CD4-positive, CD25-positive, alpha-beta regulatory T cell (primary cell): Measurements from ENCODE around the gene ANKRD7. TPM values are rescaled to one million over a fixed set of nuclear protein-coding genes. Genes with fewer than 3 reads are reported as not detected.

ENCODE experiments used
- ATAC-seq, 2 donors: fragments of 150-1000 bp; cut with Tn5 transposase; one replicate each; pipeline ENCODE4 v1.10.0; 2021; ENCODE audit warnings: low read depth in 2 of 2, moderate number of reproducible peaks in 2 of 2, moderate library complexity in 1 of 2
- DNase-seq, 3 donors: peaks; one replicate each; pipeline versions ENCODE4 v3.0.0 to v3.0.0-alpha.2; 2012 to 2022; ENCODE audit warnings: mixed read lengths in 1 of 3
- H3K27ac ChIP-seq: one replicate; pipeline ENCODE4 v1.7.0; 2013; ENCODE audit warnings: mild to moderate bottlenecking, low read length; ENCODE audit not compliant: insufficient read depth, poor library complexity, severe bottlenecking
- H3K27me3 ChIP-seq: one replicate; pipeline ENCODE4 v1.7.0; 2013; ENCODE audit warnings: low read length; ENCODE audit not compliant: control insufficient read depth, insufficient read depth
- H3K36me3 ChIP-seq: one replicate; pipeline ENCODE4 v1.7.0; 2013; ENCODE audit warnings: mild to moderate bottlenecking, low read length, moderate library complexity; ENCODE audit not compliant: control insufficient read depth, insufficient read depth
- H3K4me1 ChIP-seq: 2 replicates; pipeline ENCODE4 v1.7.0; 2013; ENCODE audit warnings: mild to moderate bottlenecking, low read length; ENCODE audit not compliant: insufficient read depth, control insufficient read depth, poor library complexity, severe bottlenecking
- H3K4me3 ChIP-seq: one replicate; pipeline ENCODE4 v1.7.0; 2013; ENCODE audit warnings: low read depth, mild to moderate bottlenecking, low read length, moderate library complexity
- H3K9me3 ChIP-seq, 2 experiments: 1 replicate in 1 of 2; 2 replicates in 1 of 2; pipeline ENCODE4 v1.7.0; 2013; ENCODE audit warnings: low read length in 2 of 2, mild to moderate bottlenecking in 1 of 2, moderate library complexity in 1 of 2; ENCODE audit not compliant: control insufficient read depth in 2 of 2
- H3K27ac Mint-ChIP-seq, 3 donors: one replicate each; pipeline ENCODE4 v1.8.0; 2020 to 2022; ENCODE audit warnings: mild to moderate bottlenecking in 3 of 3, mixed read lengths in 3 of 3, moderate library complexity in 2 of 3
- H3K27me3 Mint-ChIP-seq: one replicate; pipeline ENCODE4 v1.8.0; 2022; ENCODE audit warnings: mild to moderate bottlenecking, mixed read lengths
- H3K36me3 Mint-ChIP-seq: one replicate; pipeline ENCODE4 v1.8.0; 2020; ENCODE audit warnings: mixed read lengths
- H3K4me1 Mint-ChIP-seq, 4 donors: one replicate each; pipeline ENCODE4 v1.8.0; 2020 to 2022; ENCODE audit warnings: mixed read lengths in 4 of 4, mild to moderate bottlenecking in 1 of 4
- H3K4me3 Mint-ChIP-seq, 4 donors: one replicate each; pipeline ENCODE4 v1.8.0; 2020 to 2022; ENCODE audit warnings: mild to moderate bottlenecking in 4 of 4, mixed read lengths in 4 of 4, moderate library complexity in 3 of 4
- H3K9me3 Mint-ChIP-seq, 7 donors: one replicate each; pipeline ENCODE4 v1.8.0; 2020 to 2022; ENCODE audit warnings: mixed read lengths in 7 of 7, mild to moderate bottlenecking in 3 of 7, moderate library complexity in 2 of 7
- polyA plus RNA-seq, 4 donors: library from polyadenylated mRNA; unstranded; fragments of 300-500 nt; fragmentation: Illumina TruSeq; gene quantifications; one replicate each; pipeline ENCODE4 v1.2.3, GENCODE V29; 2021
- total RNA-seq: library from RNA; stranded (reverse); gene quantifications from one replicate; pipeline ENCODE4 v1.2.3, GENCODE V29; 2022

ANKRD7 gene
- total and polyA plus RNA-seq, 5 donors from 2014 or later = 0.36 to 2.1 TPM; not detected in 3

- no peak for DNase-seq
- Mint-ChIP-seq H3K9me3 (peaks cover 0 to 2% (median 0%) of the 10 kb centered on the region in 7 donors), H3K27me3 (no peaks in the 10 kb centered on the region), H3K4me3 (peak overlapping the region; percentile 89 to 98 (median 94)), H3K27ac (peak overlapping the region; percentile 83 to 99 (median 98)), H3K36me3 (peaks cover 21% of the 10 kb centered on the region), H3K4me1 (peaks cover 34 to 56% (median 45%) of the 10 kb centered on the region in 4 donors)
- no peak for ATAC-seq
- no peaks in the 10 kb centered on the region for H3K9me3 ChIP-seq
- no peaks in the 10 kb centered on the region for H3K27me3 ChIP-seq
- peak overlapping the region; percentile 97 for H3K4me3 ChIP-seq
- H3K4me1 ChIP-seq = peaks cover 43% of the 10 kb centered on the region
- H3K36me3 ChIP-seq = peaks cover 23% of the 10 kb centered on the region
- H3K27ac ChIP-seq = peak overlapping the region; percentile 96
Measured at GRCh38 chr7:118185163-118185860, 39.2 kb upstream of the ANKRD7 start.

GRCh38 chr7:118186501-118186900 is 38.0 kb upstream of the ANKRD7 start:
- H3K27ac Mint-ChIP-seq = peak overlapping the region in 1 of 3 donors; percentile 51

GRCh38 chr7:118194571-118194970 is 29.9 kb upstream of the ANKRD7 start:
- H3K36me3 Mint-ChIP-seq = peaks cover 6% of the 10 kb centered on the region
- peaks cover 11 to 16% (median 13%) of the 10 kb centered on the region in 4 donors for H3K4me1 Mint-ChIP-seq
- no peaks in the 10 kb centered on the region for H3K9me3 ChIP-seq
- H3K27ac Mint-ChIP-seq = no peak overlapping the region
- DNase-seq (no peak), ATAC-seq (no peak)
- no peaks in the 10 kb centered on the region for H3K27me3 ChIP-seq
- H3K4me1 ChIP-seq = no peaks in the 10 kb centered on the region
- no peak overlapping the region for H3K27ac ChIP-seq
- H3K36me3 ChIP-seq = peaks cover 20% of the 10 kb centered on the region
- no peaks in the 10 kb centered on the region for H3K9me3 Mint-ChIP-seq
- H3K27me3 Mint-ChIP-seq = no peaks in the 10 kb centered on the region
- H3K4me3 Mint-ChIP-seq = no peak overlapping the region
- no peak overlapping the region for H3K4me3 ChIP-seq

More at GRCh38 chr7:118186501-118186900, 38.0 kb upstream of the ANKRD7 start:
- H3K4me3 Mint-ChIP-seq = peak overlapping the region; percentile 89 to 98 (median 94)
- H3K36me3 Mint-ChIP-seq = peaks cover 21% of the 10 kb centered on the region
- ATAC-seq (no peak), DNase-seq (peak in 1 of 3 donors; percentile 14)
- Histone ChIP-seq H3K4me1 (peaks cover 43% of the 10 kb centered on the region), H3K4me3 (peak overlapping the region; percentile 97), H3K36me3 (peaks cover 27% of the 10 kb centered on the region), H3K9me3 (no peaks in the 10 kb centered on the region), H3K27me3 (no peaks in the 10 kb centered on the region), H3K27ac (no peak overlapping the region)
- H3K27me3 Mint-ChIP-seq = no peaks in the 10 kb centered on the region
- H3K9me3 Mint-ChIP-seq = peaks cover 0 to 2% (median 0%) of the 10 kb centered on the region in 7 donors
- H3K4me1 Mint-ChIP-seq = peaks cover 34 to 56% (median 45%) of the 10 kb centered on the region in 4 donors

GRCh38 chr7:118195837-118196474 is 28.5 kb upstream of the ANKRD7 start:
- H3K36me3 ChIP-seq = peaks cover 17% of the 10 kb centered on the region
- Mint-ChIP-seq H3K4me1 (peaks cover 11 to 16% (median 12%) of the 10 kb centered on the region in 4 donors), H3K36me3 (peaks cover 6% of the 10 kb centered on the region), H3K27ac (peak overlapping the region in 2 of 3 donors; percentile 5 to 12), H3K9me3 (no peaks in the 10 kb centered on the region), H3K4me3 (no peak overlapping the region), H3K27me3 (no peaks in the 10 kb centered on the region)
- H3K27me3 ChIP-seq = no peaks in the 10 kb centered on the region
- H3K9me3 ChIP-seq = no peaks in the 10 kb centered on the region
- H3K27ac ChIP-seq = no peak overlapping the region
- H3K4me1 ChIP-seq = no peaks in the 10 kb centered on the region
- ATAC-seq = peak; percentile 55 to 56
- no peak overlapping the region for H3K4me3 ChIP-seq
- peak; percentile 32 to 71 (median 49) for DNase-seq

GRCh38 chr7:118202061-118202460 is 22.4 kb upstream of the ANKRD7 start:
- H3K36me3 ChIP-seq = no peaks in the 10 kb centered on the region
- Mint-ChIP-seq H3K36me3 (no peaks in the 10 kb centered on the region), H3K4me3 (no peak overlapping the region), H3K9me3 (no peaks in the 10 kb centered on the region), H3K27me3 (peaks cover 12% of the 10 kb centered on the region), H3K4me1 (peaks cover 0 to 7% (median 1%) of the 10 kb centered on the region in 4 donors), H3K27ac (peak overlapping the region in 1 of 3 donors; percentile 40)
- no peaks in the 10 kb centered on the region for H3K27me3 ChIP-seq
- DNase-seq (no peak), ATAC-seq (no peak)
- H3K4me3 ChIP-seq = no peak overlapping the region
- H3K9me3 ChIP-seq = no peaks in the 10 kb centered on the region
- H3K27ac ChIP-seq = no peak overlapping the region
- H3K4me1 ChIP-seq = no peaks in the 10 kb centered on the region

GRCh38 chr7:118214051-118214832 is 10.3 kb upstream of the ANKRD7 start:
- H3K9me3 Mint-ChIP-seq = peaks cover 0 to 2% (median 0%) of the 10 kb centered on the region in 7 donors
- peak overlapping the region; percentile 44 for H3K4me3 ChIP-seq

GRCh38 chr7:118214833-118215182 is 9.7 kb upstream of the ANKRD7 start:
- DNase-seq (no peak), ATAC-seq (no peak)
- peak overlapping the region; percentile 44 for H3K4me3 ChIP-seq
- peaks cover 0 to 2% (median 0%) of the 10 kb centered on the region in 7 donors for H3K9me3 Mint-ChIP-seq
- H3K4me3 Mint-ChIP-seq = peak overlapping the region; percentile 61 to 91 (median 86)
- H3K27ac ChIP-seq = no peak overlapping the region
- H3K27ac Mint-ChIP-seq = peak overlapping the region in 2 of 3 donors; percentile 33 to 65
- no peaks in the 10 kb centered on the region for H3K36me3 Mint-ChIP-seq
- peaks cover 15% of the 10 kb centered on the region for H3K27me3 ChIP-seq
- H3K4me1 ChIP-seq = peaks cover 11% of the 10 kb centered on the region
- no peaks in the 10 kb centered on the region for H3K36me3 ChIP-seq
- H3K9me3 ChIP-seq = no peaks in the 10 kb centered on the region
- peaks cover 39% of the 10 kb centered on the region for H3K27me3 Mint-ChIP-seq
- peaks cover 8 to 14% (median 11%) of the 10 kb centered on the region in 4 donors for H3K4me1 Mint-ChIP-seq

More at GRCh38 chr7:118214051-118214832, 10.3 kb upstream of the ANKRD7 start:
- H3K4me1 Mint-ChIP-seq = peaks cover 8 to 14% (median 11%) of the 10 kb centered on the region in 4 donors
- H3K27me3 Mint-ChIP-seq = peaks cover 39% of the 10 kb centered on the region
- Histone ChIP-seq H3K27ac (no peak overlapping the region), H3K27me3 (peaks cover 15% of the 10 kb centered on the region), H3K4me1 (peaks cover 11% of the 10 kb centered on the region), H3K9me3 (no peaks in the 10 kb centered on the region), H3K36me3 (no peaks in the 10 kb centered on the region)
- DNase-seq (peak; percentile 33 to 55 (median 37)), ATAC-seq (peak; percentile 63 to 71)
- H3K27ac Mint-ChIP-seq = peak overlapping the region; percentile 33 to 65 (median 54)
- no peaks in the 10 kb centered on the region for H3K36me3 Mint-ChIP-seq
- peak overlapping the region; percentile 66 to 91 (median 86) for H3K4me3 Mint-ChIP-seq
